ENCODE data around the gene LRIT3. TPM values are rescaled to one million over a fixed set of nuclear protein-coding genes. Genes with fewer than 3 reads are reported as not detected.

The LRIT3 gene, protein sequence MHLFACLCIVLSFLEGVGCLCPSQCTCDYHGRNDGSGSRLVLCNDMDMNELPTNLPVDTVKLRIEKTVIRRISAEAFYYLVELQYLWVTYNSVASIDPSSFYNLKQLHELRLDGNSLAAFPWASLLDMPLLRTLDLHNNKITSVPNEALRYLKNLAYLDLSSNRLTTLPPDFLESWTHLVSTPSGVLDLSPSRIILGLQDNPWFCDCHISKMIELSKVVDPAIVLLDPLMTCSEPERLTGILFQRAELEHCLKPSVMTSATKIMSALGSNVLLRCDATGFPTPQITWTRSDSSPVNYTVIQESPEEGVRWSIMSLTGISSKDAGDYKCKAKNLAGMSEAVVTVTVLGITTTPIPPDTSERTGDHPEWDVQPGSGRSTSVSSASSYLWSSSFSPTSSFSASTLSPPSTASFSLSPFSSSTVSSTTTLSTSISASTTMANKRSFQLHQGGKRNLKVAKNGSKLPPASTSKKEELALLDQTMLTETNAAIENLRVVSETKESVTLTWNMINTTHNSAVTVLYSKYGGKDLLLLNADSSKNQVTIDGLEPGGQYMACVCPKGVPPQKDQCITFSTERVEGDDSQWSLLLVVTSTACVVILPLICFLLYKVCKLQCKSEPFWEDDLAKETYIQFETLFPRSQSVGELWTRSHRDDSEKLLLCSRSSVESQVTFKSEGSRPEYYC
- total RNA-seq (2021; fragmentation: NEBNext Ultra II Directional; extraction: Animal tissue kit (Norgen Biotek cat#: 25700)) (0.21 TPM in 1 of 2 replicates, not detected in the other), polyA plus RNA-seq (2011; rRNA removed) (0.11 TPM in 2 replicates), polyA minus RNA-seq (2011; rRNA and poly(A)+ RNA removed) (0.12 and 0.16 TPM in 2 replicates)
- 0.19 TPM for polyA plus RNA-seq (2011; cell fraction: cytosol; rRNA removed)
- 0.30 TPM for polyA plus RNA-seq (2011; cell fraction: nucleus; rRNA removed)
- 0.15 to 0.33 TPM (median 0.22 TPM) in 4 replicates for polyA plus RNA-seq (2012, experiment 1 of 2)
- polyA plus RNA-seq (2012, experiment 2 of 2), result not detected
- polyA plus RNA-seq (2013, experiment 1 of 2), result 0.10 TPM
- polyA plus RNA-seq (2013, experiment 2 of 2), result 0.11 TPM
- polyA minus RNA-seq (2011; cell fraction: cytosol; rRNA and poly(A)+ RNA removed), result not detected
- polyA minus RNA-seq (2011; cell fraction: nucleus; rRNA and poly(A)+ RNA removed), result 0.60 TPM
- long read RNA-seq, experiment 1, result 0 reads
- long read RNA-seq, experiment 2, result 0 reads

GRCh38 chr4:109847896-109848442 is at the start of gene LRIT3:
LRIT3 (plus strand) TSS chr4:109848107; CDS start chr4:109848202, 95 bp downstream.
- 0 out of 2 replicates have a peak within 1 kb of the TSS, but pooled peaks have one; percentile 77 for H2AFZ ChIP-seq (ENCODE audit: low read length)
- H3K56ac ChIP-seq (replicated peaks; ENCODE audit: insufficient read length, low read depth, low read length), result no peak within 1 kb of the TSS
- H3K36me3 ChIP-seq (ENCODE audit: control insufficient read depth in 2 of 4, insufficient read depth in 4 of 4, low read length in 3 of 4), result no peaks in the 10 kb centered on the region
- no peaks in the 10 kb centered on the region for H3K79me2 ChIP-seq (ENCODE audit: control insufficient read depth in 1 of 2, insufficient read depth in 2 of 2, low read length in 2 of 2)
- H4K20me1 ChIP-seq (replicated peaks in 1 of 2; ENCODE audit: control insufficient read depth in 1 of 2, insufficient read depth in 2 of 2, low read length in 2 of 2), result no peaks in the 10 kb centered on the region
- no peak within 1 kb of the TSS for H4K5ac ChIP-seq (ENCODE audit: insufficient read length, low read depth, low read length)
- H2BK12ac ChIP-seq (ENCODE audit: low read depth, low read length), result no peak within 1 kb of the TSS
- no peak within 1 kb of the TSS for H4K8ac ChIP-seq (ENCODE audit: extremely low read depth, insufficient read depth, low read length)
- H3K9ac ChIP-seq (replicated peaks in 1 of 4; ENCODE audit: extremely low read depth in 1 of 4, low read depth in 3 of 4, low read length in 3 of 4), result no peak within 1 kb of the TSS
- H3K14ac ChIP-seq (ENCODE audit: insufficient read length), result no peak within 1 kb of the TSS
- no peak for FAIRE-seq
- H3K18ac ChIP-seq (ENCODE audit: extremely low read depth, low read length), result no peak within 1 kb of the TSS
- H3K4me3 ChIP-seq (ENCODE audit: extremely low read depth in 1 of 4, insufficient read depth in 2 of 4, low read depth in 3 of 4, low read length in 4 of 4), result no peak within 1 kb of the TSS
- 91% methylated on average over 5 of the region's 5 CpGs; no CpG with 5 or more reads in 1 of the 2 experiments for WGBS, 2 experiments (ENCODE audit: extremely low coverage in 1 of 2, insufficient coverage in 1 of 2, insufficient read length in 1 of 2, insufficient replicate concordance in 2 of 2, low coverage in 1 of 2, low lambda C conversion rate in 2 of 2, missing lambda C conversion rate in 1 of 2)
- no peaks in the 10 kb centered on the region for H3K4me1 ChIP-seq (replicated peaks in 1 of 4; ENCODE audit: control insufficient read depth in 3 of 4, insufficient read depth in 4 of 4, low read length in 3 of 4)
- no peak for DNase-seq (ENCODE audit: low read depth in 1 of 2, low spot score in 2 of 2)
- no peak within 1 kb of the TSS for H3K4ac ChIP-seq (replicated peaks; ENCODE audit: insufficient read length, low read depth, low read length)
- ChIA-PET POLR2A (ENCODE audit: partially characterized antibody) (no interaction called here), CTCF (ENCODE audit: partially characterized antibody) (no interaction called here)
- no peak within 1 kb of the TSS for H4K91ac ChIP-seq (replicated peaks; ENCODE audit: insufficient read length, low read length)
- H3K23me2 ChIP-seq (ENCODE audit: low read depth, low read length), result no peaks in the 10 kb centered on the region
- no peaks in the 10 kb centered on the region for H3K27me3 ChIP-seq (replicated peaks in 1 of 4; ENCODE audit: control insufficient read depth in 3 of 4, extremely low read depth in 1 of 4, insufficient read depth in 3 of 4, low read length in 3 of 4)
- no peaks in the 10 kb centered on the region for H3K9me3 ChIP-seq (ENCODE audit: insufficient read depth in 2 of 2, low read depth in 1 of 2, low read length in 1 of 2)
- no peak within 1 kb of the TSS for H2AK5ac ChIP-seq (ENCODE audit: low read depth, low read length)
- H2BK120ac ChIP-seq (replicated peaks; ENCODE audit: low read depth, low read length), result no peak within 1 kb of the TSS
- no peak within 1 kb of the TSS for H3K27ac ChIP-seq (ENCODE audit: low read depth, low read length)
- no peak within 1 kb of the TSS for H2BK20ac ChIP-seq (ENCODE audit: low read length)
- no peaks in the 10 kb centered on the region for H3K79me1 ChIP-seq (ENCODE audit: low read depth, low read length)
- no peak within 1 kb of the TSS for H3K23ac ChIP-seq (ENCODE audit: insufficient read length)
- H2BK15ac ChIP-seq (ENCODE audit: low read length), result no peak within 1 kb of the TSS
- H2BK5ac ChIP-seq (ENCODE audit: low read depth, low read length), result no peak within 1 kb of the TSS
- no peak within 1 kb of the TSS for H3K4me2 ChIP-seq (ENCODE audit: insufficient read depth in 1 of 2, low read depth in 2 of 2, low read length in 2 of 2)
- TF ChIP-seq USF2 (IDR thresholded peaks at IDR 0.05; ENCODE audit: low read length) (no peak), FOSL1 (IDR thresholded peaks at IDR 0.05; ENCODE audit: insufficient read depth, low read depth, low read length) (no peak), GABPA (IDR thresholded peaks at IDR 0.05; ENCODE audit: borderline replicate concordance, insufficient read depth, low read length) (no peak), BRCA1 (IDR thresholded peaks at IDR 0.05; ENCODE audit: low read depth, low read length) (no peak), MAFK (IDR thresholded peaks at IDR 0.05; ENCODE audit: low read depth, low read length) (no peak), CBX8 (IDR thresholded peaks at IDR 0.05; ENCODE audit: borderline replicate concordance, low read depth, low read length) (no peak), SP1 (IDR thresholded peaks at IDR 0.05; ENCODE audit: low read depth, low read length) (no peak), KDM1A (IDR thresholded peaks at IDR 0.05; ENCODE audit: borderline replicate concordance, low read length) (no peak)

All from H1 (cell line).